SKM-1 (cell line): ENCODE results near the gene DLG2.
"Not testable (repeated sequence)": the region's sequence is repeated elsewhere in the genome, so short reads cannot be mapped to it uniquely, and the experiment has no call there.

Experiments used
- DNase-seq: peaks from one replicate; lab custom pipeline; 2025; ENCODE audit not compliant: unreplicated experiment; lab: John Stamatoyannopoulos, UW

Gene DLG2

DNA sequence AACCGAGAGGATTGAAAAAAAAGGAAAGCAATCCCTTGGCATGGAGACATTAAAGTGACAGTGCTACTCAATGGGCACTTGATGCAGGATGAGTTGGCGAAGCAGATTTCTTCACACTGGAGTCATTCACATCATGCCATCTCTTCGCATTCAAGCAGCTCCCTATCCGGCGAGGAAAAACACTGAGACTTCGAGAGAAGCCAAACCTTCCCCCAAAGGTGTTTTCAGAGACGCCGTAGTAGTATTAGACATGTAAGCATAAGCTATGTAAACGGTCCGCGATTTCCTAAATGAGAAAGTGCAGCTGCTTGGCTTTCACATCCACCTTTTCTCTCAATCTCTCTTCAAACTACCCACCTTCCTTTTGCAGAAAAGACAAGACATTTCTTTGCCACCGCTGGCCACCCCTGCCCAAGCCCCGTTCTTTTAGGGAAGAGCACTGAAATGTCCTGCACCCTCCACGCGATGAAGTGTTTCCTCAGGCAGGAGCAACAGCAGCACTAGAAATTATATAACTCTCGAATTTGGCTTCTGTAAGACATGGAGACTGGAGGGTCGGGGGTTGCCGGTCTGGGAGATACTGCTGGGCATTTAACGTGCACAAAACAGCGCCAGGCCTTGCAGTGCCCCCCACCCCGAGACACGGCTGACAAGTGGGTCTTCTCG, at the start of gene DLG2:
TSS of gene DLG2 (minus strand) at position 13 of the 666 bp plus-strand sequence.
- DNase-seq, result no peak

DNA sequence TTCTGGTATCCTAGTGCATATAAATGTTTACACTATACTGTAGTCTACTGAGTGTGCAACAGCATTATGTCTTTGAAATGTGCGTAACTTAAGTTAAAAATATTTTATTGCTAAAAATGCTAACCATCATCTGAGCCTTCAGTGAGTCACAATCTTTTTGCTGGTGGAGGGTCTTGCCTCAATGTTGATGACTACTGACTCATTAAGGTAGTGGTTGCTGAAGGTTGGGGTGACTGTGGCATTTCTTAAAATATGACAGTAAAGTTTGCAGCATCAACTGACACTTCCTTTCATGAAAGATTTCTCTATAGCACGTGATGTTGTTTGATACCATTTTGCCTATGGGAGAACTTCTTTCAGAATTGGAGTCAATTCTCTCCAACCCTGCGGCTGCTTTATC, 46.2 kb upstream of the DLG2 start:
- DNase-seq, result no peak

DNA sequence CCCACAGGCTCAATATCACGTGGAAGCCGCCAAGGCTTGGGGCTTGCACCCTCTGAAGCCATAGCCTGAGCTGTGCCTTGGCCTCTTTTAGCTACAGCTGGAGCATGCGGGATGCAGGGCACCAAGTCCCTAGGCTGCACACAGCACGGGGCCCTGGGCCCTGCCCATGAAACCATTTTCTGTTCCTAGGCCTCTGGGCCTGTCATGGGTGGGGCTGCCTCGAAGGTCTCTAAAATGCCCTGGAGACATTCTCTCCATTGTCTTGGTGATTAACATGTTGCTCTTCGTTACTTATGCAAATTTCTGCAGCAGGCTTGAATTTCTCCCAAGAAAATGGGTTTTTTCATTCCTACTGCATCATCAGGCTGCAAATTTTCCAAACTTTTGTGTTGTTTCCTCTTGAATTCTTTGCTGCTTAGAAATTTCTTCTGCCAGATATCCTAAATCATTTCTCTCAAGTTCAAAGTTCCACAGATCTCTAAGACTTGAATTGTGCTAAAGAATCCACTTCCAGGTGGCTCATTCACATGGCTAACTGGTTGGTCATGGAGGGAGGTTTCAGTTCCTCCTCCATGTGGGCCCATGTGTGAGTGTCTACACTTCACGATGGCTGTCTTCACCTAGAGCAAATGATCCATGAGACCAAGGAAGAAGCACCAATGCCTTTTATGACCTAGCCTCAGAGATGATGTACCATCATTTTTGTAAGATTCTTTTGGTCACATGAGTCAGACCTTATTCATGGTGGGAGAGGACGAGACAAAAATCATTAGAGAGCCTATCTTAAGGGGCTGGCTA, 45.2 kb upstream of the DLG2 start:
- no peak for DNase-seq

DNA sequence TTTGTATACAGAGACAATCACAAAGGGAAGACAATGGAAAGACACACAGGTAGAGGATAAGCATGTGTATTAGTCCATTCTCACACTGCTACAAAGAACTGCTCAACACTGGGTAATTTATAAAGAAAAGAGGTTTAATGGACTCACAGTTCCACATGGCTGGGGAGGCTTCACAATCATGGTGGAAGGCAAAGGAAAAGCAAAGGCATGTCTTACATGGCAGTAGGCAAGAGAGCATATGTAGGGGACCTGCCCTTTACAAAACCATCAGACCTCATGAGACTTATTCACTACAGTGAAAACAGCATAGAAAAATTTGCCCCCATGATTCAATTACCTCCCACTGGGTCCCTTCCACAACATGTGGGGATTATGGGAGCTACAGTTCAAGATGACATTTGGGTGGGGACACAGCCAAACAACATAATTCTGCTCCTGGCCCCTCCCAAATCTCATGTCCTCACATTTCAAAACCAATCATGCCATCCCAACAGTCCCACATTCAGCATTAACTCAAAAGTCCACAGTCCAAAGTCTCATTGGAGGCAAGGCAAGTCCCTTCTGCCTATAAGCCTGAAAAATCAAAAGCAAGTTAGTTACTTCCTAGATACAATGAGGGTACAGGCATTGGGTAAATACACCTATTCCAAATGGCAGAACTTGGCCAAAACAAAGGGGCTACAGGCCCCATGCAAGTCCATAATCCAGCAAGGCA, 44.0 kb upstream of the DLG2 start:
- DNase-seq, result not testable (repeated sequence)

DNA sequence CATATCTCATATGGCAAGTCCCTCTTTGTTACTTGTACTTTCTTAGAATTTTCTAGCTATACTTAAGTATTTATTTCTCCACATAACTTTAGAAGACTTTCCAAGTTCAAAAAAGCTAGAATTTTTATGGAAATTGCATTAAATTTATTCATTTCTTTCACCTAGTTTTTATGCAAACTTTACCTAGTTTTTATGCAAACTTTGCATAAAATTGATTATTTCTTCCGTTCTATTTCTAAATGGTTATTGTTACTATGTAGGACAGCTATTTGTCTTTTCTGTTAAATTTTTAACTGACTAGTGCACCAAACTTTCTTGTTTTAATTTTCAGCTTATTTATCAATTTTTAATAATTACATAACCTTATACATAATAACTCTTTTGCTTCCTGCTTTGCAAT, 41.0 kb upstream of the DLG2 start:
- no peak for DNase-seq

DNA sequence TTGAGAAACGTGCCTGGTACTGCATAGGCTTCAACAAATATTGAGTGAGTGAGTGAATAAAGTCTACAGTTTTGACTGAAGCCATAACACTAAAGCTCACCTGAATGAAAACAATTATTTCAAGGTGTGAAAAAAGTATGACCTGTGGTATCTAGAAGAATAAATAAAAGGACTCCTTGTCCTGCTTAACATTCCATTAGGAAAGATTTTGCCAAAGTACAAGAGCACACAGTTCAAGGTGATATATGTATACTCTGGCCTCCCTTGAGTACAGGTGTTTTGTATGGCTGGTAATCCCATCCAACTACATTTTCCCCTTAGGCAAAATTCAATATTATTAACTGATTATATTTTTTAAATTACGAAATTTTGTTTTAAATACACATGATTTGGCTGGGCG, 39.5 kb upstream of the DLG2 start:
- no peak for DNase-seq

DNA sequence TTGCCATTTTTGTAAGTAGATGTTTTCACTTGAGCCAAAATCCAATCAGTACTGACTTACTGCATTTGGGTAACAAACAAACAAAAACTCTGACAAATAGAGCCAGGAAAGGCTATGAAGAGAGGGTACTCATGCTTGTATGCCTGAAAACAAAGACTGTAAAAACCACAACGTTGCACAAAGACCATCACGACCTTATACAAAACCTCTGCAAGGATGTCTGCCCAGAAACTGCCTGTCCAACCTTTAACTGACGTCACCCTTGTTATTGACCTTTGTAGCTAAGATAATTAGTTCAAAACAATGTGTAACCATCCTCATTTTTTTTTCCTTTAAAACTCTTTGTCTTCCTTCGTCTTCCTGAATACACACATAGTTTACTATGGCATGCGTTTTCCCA, 38.6 kb upstream of the DLG2 start:
- DNase-seq, result no peak

DNA sequence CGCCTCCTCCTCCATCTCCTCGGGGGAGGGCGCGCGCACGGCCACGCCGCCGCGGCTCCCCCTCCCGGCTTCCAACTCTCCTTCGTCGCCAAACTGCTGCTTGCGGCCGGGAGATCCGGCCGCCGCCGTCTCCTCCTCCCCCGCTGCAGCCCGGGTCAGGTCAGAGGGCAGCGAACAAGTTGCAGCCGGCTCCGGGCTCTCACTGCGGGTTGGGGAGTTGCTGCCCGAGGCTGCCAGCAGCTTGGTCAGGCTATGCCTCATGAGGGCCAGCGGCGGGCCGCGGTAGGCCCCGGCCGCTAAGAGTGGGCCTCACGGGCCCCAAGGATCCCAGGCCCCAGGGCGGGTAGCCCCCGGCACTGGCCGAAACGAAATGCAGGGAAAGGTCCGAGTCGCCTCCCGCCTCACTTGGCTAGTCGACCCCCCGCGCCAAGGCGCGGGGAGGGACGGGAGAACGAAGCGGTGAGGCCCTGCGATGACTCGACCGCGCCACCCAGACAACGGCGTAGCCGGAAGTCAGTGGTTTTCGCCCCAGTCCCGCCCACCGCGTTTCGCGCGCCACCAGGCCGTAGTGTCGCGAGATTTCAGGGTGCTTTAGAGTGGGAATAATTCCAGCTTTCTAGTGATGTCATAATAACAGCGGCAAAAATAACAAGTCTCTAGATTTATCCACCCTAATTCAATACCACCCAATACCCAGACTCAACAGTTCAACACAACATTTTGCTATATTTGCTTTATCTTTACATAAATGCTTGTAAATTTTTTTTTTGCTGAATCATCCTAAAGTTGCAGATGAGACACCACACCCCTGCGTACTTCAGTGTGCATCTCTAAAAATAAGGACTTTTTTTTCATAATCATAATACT, 37.7 kb upstream of the DLG2 start, which contains the start of gene CREBZF:
TSS of gene CREBZF (minus strand) at position 515 of the 867 bp plus-strand sequence. CDS start at position 261, 254 bp downstream.
- DNase-seq, result peak; percentile 93

DNA sequence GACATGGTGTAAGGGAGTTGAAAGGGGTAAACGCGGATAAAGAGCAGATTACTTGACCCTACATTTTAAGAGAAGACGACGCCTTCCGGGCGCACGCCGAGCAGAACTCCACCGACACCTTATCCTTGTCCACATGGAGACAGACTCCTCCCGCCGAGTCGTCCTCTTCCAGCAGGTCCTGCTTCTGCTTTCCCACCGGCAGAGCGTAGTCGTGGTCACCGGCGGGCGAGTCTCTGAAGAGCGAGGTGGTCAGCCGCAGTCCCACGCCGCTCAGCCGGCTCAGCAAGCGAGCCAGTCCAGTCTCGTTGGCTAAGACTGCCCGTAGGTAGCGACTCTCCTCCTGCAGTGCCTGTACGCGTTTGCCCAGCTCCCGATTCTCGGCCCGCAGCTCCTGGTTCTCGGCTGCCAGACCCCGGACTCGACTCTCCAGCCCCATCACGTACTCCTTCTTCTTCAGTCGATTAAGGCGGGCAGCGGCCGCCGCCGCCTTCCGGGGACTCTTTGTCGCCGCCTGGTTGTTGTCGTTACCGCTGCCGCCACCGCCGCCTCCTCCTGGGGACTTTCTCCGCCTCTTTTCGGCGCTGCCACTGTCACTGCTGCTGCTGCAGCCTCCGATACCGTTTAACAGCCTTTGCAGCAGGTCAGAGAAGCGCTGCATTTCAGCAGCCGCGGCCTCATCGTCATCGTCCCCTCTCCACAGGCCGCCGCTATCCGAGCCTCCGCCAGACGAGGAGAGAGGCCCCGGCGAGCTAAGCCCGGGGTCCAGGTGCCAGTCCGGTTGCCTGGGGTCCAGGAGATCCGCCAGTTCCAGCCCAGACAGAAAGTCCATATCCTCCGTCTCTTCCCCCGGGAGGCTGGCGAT, 36.8 kb upstream of the DLG2 start:
- peak; percentile 37 for DNase-seq

DNA sequence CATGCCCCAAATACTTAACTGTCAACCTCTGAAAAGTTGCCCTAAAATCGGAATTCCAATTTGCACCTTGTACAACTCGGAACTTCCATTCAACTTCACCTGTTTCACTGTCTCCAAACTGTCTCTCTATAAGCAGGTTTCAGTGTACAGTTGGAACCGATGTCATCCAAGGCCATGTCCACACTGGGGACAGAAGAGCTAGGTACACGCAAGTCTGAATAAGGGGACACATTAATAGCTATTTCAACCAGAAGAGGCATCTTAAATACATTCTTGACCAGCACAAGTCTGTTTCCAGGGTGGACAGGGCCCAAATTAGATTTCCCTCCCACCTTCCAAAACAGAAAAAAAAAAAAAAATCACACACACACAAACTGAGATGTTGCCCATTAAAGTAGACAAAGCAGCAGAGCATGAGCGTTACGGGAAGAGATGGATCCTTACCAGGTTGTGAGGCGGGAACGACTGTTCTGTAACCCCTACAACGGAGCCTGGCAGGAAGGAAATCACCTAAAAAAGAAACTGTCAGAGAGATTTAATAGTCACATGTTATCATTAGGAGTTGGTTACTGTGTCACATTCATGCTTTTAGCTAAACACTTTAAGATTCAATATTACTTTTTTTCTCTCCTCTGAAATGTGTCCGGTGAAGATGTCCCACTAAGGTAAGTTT, 36.1 kb upstream of the DLG2 start:
- DNase-seq, result no peak

DNA sequence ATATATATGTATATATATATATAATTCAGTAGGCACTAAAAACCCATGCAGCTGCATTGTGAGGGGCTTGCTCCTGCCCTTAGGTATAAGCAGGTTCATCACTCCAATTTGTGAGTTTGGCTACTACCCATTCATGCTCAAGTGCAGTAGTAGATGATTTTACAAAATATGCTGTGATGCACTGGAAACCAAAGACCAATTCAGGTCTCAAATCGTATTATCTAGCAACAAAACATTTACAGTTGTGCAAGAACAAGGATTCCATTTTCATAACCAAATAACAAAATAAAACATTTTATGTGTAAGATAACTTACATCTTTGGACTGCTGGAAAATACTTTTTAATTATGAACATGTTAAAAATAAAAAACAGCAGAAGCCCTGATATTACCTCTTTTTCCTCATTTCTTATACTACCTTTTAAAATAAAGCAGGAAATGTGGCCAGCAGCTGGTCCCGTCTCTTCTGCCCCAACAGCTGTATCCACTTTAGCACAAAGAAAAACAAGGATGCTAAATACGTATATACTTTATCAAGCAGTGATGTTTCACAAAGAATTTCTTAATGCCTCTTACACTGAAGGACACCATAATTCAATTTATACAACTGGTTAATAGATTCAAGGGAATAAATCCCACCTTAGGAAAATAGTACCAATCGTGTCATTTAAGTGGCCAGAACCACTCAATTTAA, 35.0 kb upstream of the DLG2 start:
- no peak for DNase-seq

DNA sequence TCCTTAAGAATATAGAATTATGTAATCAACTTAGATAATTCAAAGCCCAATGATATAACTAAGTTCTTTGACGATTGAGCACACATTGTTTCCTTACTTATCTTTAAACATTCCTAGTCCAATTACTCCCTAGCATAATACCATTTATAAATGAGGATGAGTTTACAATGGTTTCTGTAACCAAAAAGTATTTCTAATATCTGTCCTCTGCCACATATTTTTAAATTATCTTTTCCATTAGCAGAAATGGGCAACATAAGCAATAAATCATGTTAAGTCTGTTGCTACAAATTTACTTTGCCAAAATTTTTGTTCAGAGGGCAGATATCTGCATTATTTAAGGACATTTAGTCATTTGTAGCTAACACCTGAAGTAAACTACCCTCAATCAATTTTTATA, 31.0 kb upstream of the DLG2 start:
- DNase-seq, result no peak

DNA sequence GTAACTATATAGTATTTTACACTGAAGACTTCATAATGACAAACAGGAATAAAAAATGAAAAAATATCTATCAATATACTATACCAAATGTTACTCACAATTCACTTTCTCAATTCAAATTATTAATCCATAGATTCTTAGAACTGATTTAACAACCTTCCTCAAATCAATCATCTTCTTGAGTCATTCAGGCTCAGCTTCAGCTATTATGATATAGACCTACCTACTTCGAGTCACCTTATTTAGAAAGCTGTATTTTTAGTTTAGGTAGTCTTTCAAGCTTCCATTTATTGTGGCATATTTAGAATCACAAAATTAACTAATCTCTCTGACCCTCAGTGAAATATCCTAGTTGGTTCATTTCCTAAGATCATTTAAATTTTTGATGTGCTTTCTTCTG, 29.6 kb upstream of the DLG2 start:
- DNase-seq, result no peak

DNA sequence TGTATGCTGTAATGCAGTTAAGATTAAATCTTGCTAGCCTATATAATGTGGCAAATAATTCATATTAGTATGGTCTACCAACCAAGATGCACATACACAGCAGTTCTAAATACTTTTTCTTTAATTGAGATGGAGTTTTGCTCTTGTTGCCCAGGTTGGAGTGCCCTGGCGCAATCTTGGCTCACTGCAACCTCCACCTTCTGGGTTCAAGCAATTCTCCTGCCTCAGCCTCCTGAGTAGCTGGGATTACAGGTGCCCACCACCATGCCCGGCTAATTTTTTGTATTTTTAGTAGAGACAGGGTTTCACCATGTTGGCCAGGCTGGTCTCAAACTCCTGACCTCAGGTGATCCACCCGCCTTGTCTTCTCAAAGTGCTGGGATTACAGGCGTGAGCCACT, 27.2 kb upstream of the DLG2 start:
- DNase-seq, result not testable (repeated sequence)

DNA sequence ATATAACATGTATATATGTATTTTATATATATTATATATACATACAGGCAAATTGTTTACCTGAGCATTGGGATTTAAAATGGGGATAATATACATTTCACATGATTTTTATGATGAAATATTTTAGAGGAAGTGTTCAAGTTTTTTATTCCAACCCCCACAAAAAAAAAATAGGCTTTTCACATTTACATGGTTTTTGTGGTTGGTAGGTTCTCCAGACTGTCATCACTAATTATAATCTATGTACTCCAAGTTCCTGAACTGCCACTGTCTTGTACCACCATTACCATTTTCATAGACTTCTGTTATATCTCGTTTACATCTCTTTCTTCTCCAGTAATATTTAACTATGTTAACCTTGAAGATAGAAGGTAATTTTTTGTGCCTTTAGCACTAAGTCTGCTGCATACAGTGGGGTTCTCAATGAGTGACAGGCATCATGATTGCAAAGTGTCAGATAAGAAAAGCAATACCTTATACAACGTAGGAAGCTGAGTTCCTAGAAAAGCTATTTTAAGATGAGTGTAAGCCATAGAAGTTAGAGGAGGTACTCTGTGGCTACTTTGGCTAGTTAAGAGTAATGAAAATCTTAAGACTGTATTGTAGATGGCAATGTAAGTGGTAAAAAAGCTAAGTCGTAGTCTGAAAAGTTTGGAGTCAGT, 25.8 kb upstream of the DLG2 start:
- DNase-seq, result no peak

DNA sequence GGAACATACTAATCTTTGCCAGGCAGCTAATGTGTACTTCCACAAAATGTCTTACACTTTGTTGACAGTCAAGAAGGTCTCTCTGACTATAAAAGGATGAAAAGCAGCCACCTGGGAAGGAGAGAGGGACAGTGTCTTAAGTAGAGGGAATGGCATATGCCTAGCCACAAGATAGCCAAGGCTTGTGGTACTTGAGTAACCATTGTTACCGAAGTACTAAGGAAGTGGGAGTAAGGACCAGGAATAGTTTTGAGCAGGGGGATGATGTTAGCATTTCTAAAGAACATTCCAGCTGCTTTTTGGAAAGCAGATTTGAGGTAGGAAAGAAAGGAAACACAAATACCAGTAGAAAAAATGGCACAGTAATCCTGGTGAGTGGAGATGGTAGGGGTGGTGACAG, 24.0 kb upstream of the DLG2 start:
- no peak for DNase-seq

DNA sequence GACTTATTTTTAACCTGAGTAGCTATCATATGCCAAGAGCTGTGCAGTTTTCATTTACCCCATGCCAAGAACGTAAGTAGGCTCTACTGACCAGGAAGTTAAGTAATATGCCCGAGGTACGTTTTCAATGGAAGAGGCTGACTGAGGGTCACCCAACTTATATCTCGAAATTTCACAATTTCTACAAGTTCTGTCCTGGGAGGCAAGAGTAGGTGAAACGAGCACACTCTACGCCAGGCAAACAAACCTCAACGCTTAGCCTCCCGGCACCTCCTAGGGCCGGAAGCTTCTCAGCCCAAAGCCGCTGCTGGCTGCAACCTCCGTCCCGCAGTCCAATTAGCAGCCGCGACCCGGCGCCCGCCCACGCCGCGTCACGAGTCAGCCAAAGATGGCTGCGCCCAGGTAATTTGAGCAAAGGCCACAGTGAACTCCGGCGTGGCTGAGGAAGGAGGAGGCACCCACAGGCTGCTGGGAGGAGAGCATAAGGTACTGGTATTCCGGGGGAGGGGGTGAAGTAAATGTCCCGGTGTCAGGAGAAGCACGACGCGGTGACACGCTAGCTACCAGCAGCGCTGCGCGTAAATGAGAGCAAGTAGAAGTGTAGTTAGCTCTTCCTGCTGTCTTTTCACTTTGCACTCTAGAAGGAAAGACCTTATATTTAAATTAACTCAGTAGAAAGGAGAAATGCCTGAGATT, 20.6 kb upstream of the DLG2 start, which contains the start of gene TMEM126A:
TSS of gene TMEM126A (plus strand) at position 364 of the 696 bp plus-strand sequence. CDS start 2,289 bp downstream, outside the sequence.
- peak; percentile 69 for DNase-seq

DNA sequence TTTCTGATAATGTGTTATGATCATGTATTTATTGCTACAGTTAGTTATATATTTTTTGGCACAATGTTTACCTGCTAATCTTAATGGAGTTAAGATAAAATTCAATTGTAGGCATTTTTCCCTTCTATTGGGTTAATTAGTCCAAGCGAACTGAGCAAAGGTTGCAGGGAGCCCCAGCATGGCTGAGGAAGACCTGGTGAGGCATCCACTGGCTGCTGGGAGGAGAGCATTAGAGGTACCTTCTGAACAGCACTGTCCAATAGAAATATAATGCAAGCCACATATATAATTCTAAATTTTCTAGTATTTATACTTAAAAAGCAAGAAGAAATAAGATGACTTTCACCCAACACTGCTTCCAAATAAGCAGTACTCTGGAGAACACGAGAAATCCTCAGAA, 19.9 kb upstream of the DLG2 start:
- DNase-seq, result no peak
